OCI-LY7 (cell line): ENCODE results near the gene CAPN8. TPM values are rescaled to one million over a fixed set of nuclear protein-coding genes. Genes with fewer than 3 reads are reported as not detected.

Experiments
- BruUV-seq: library from RNA; stranded (reverse); fragments of 400-500 nt; replicated peaks from 2 replicates; lab custom pipeline; 2021; lab: Mats Ljungman, UMichigan
- CTCF ChIA-PET: fragments of 300-600 bp; sonication (Branson Sonifier 250); formaldehyde crosslinking; loops from one replicate; lab custom pipeline; 2022; ENCODE audit warnings: antibody characterized with exemption; ENCODE audit not compliant: unreplicated experiment; lab: Charles Lee
- POLR2A ChIA-PET: fragments of 300-600 bp; sonication (Branson Sonifier 250); formaldehyde crosslinking; loops from one replicate; lab custom pipeline; 2022; ENCODE audit warnings: antibody characterized with exemption; lab: Charles Lee
- DNase-seq: peaks from one replicate; pipeline ENCODE4 v3.0.0-alpha.2; 2015; ENCODE audit warnings: low spot score
- H2AFZ ChIP-seq: fragments of 200-600 bp; sonication (generic), shearing (Covaris generic); 2 replicates; pipeline ENCODE4 v1.6.1; 2014; ENCODE audit warnings: mild to moderate bottlenecking, antibody characterized with exemption, low read length, moderate library complexity
- H3K27ac ChIP-seq: fragments of 200-600 bp; sonication (generic); 2 replicates; pipeline ENCODE4 v1.5.1; 2014; ENCODE audit warnings: mixed run types, low read depth, mild to moderate bottlenecking, moderate library complexity, low read length, inconsistent platforms; ENCODE audit not compliant: poor library complexity, severe bottlenecking
- H3K36me3 ChIP-seq: fragments of 200-600 bp; sonication (generic); 2 replicates; pipeline ENCODE4 v1.6.1; 2014; ENCODE audit warnings: mild to moderate bottlenecking, antibody characterized with exemption, low read length, moderate library complexity, mixed read lengths; ENCODE audit not compliant: insufficient read depth
- H3K4me1 ChIP-seq: fragments of 200-600 bp; sonication (generic); 2 replicates; pipeline ENCODE4 v1.5.1; 2014; ENCODE audit warnings: mild to moderate bottlenecking, low read length; ENCODE audit not compliant: insufficient read depth, poor library complexity, severe bottlenecking
- H3K4me2 ChIP-seq: fragments of 200-600 bp; sonication (generic); 2 replicates; pipeline ENCODE4 v1.6.1; 2014; ENCODE audit warnings: mild to moderate bottlenecking, low read length
- H3K4me3 ChIP-seq: fragments of 200-600 bp; sonication (generic); 2 replicates; pipeline ENCODE4 v1.5.1; 2014; ENCODE audit warnings: mild to moderate bottlenecking, low read depth, low read length; ENCODE audit not compliant: poor library complexity, severe bottlenecking
- H3K79me2 ChIP-seq: fragments of 200-600 bp; sonication (generic); 2 replicates; pipeline ENCODE4 v1.6.1; 2016; ENCODE audit warnings: low read depth, mild to moderate bottlenecking, low read length, moderate library complexity, mixed read lengths; ENCODE audit not compliant: insufficient read depth
- H3K9me2 ChIP-seq: fragments of 200-600 bp; sonication (generic); 2 replicates; pipeline ENCODE4 v1.6.1; 2016; ENCODE audit warnings: mild to moderate bottlenecking, low read length, mixed read lengths; ENCODE audit not compliant: insufficient read depth
- H3K9me3 ChIP-seq: fragments of 200-600 bp; sonication (generic); 2 replicates; pipeline ENCODE4 v1.6.1; 2014; ENCODE audit warnings: mild to moderate bottlenecking, mixed run types, low read length, mixed read lengths
- H4K20me1 ChIP-seq: fragments of 200-600 bp; sonication (generic); 2 replicates; pipeline ENCODE4 v1.6.1; 2014; ENCODE audit warnings: mild to moderate bottlenecking, antibody characterized with exemption, low read length, moderate library complexity, mixed read lengths; ENCODE audit not compliant: insufficient read depth
- CTCF ChIP-seq: fragments of 200-600 bp; sonication (generic); conservative IDR thresholded peaks from 2 replicates; pipeline ENCODE4 v1.5.1; 2014; ENCODE audit warnings: mild to moderate bottlenecking, antibody characterized with exemption, low read length, moderate library complexity, mixed read lengths
- EZH2phosphoT487 ChIP-seq: fragments of 200-600 bp; sonication (generic); IDR thresholded peaks from 2 replicates; pipeline ENCODE4 v1.6.1; 2018; ENCODE audit warnings: low read depth, borderline replicate concordance, mild to moderate bottlenecking, mixed run types, antibody characterized with exemption, low read length, moderate library complexity, mixed read lengths
- intact Hi-C: fragments of 100-400 bp; cut with micrococcal nuclease; formaldehyde crosslinking; loops from one replicate; pipeline ENCODE4 v1.10.0; 2022; ENCODE audit not compliant: unreplicated experiment
- total RNA-seq, 2 experiments: library from RNA; depleted of rRNA in 1 of 2; stranded (reverse); fragments of >200 nt in 1 of 2; shearing (Covaris generic) in 1 of 2; gene quantifications; 2 replicates each; pipeline ENCODE4 v1.2.3, GENCODE V29; 2014 to 2022

Gene CAPN8
- total RNA-seq, 2 experiments from 2014 or later: not detected

- no peak for TF ChIP-seq CTCF
- no peak for TF ChIP-seq EZH2phosphoT487
- Histone ChIP-seq H3K9me3 (no peaks in the 10 kb centered on the region), H3K4me1 (no peaks in the 10 kb centered on the region), H3K79me2 (no peaks in the 10 kb centered on the region), H4K20me1 (no peaks in the 10 kb centered on the region; the same call in 1 of the 2 replicates), H3K9me2 (no peaks in the 10 kb centered on the region), H3K4me2 (no peak overlapping the region), H3K4me3 (no peak overlapping the region), H2AFZ (no peak overlapping the region), H3K36me3 (no peaks in the 10 kb centered on the region), H3K27ac (no peak overlapping the region)
- intact Hi-C loops: no loop called here
- ChIA-PET POLR2A (interaction anchor here (0.7 kb wide), 1 partner anchor 429 kb away, joined by 3 read pairs; no protein-coding TSS in a partner anchor), CTCF (no interaction called here)
- BruUV-seq: no TSS peak
- no peak for DNase-seq
Observed at GRCh38 chr1:223680188-223680587, 14.7 kb upstream of the CAPN8 start.

DNA sequence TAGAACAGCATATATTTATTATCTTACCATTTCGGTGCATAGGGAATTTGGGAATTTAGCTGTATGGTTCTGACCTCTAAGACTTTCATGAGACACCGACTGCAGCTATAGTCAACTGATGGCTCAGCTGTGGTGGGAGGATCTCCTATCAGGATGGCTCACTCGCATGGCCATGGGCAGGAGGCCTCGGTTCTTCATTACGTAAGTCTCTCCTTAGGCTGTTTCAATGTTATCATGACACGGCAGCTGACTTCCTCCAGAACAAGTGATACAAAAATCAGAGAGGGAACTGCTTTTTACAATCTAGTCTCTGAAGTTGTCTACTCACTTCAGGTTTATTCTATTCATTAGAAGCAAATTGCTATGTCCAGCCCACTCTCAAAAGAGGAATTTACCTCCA lies 13.3 kb upstream of the CAPN8 start:
- ChIA-PET CTCF (no interaction called here), POLR2A (interaction anchor here (0.9 kb wide), 1 partner anchor 234 kb away, joined by 4 read pairs; no protein-coding TSS in a partner anchor)
- Histone ChIP-seq H4K20me1 (no peaks in the 10 kb centered on the region; the same call in 1 of the 2 replicates), H3K79me2 (no peaks in the 10 kb centered on the region), H3K9me2 (no peaks in the 10 kb centered on the region), H3K4me1 (no peaks in the 10 kb centered on the region), H3K9me3 (no peaks in the 10 kb centered on the region), H3K4me3 (no peak overlapping the region), H3K36me3 (no peaks in the 10 kb centered on the region), H3K4me2 (no peak overlapping the region), H2AFZ (no peak overlapping the region), H3K27ac (no peak overlapping the region)
- DNase-seq: no peak
- no TSS peak for BruUV-seq
- no peak for TF ChIP-seq CTCF
- no peak for TF ChIP-seq EZH2phosphoT487
- intact Hi-C loops: no loop called here

- Histone ChIP-seq H3K27ac (no peak overlapping the region), H3K4me2 (no peak overlapping the region), H3K36me3 (no peaks in the 10 kb centered on the region), H3K4me1 (no peaks in the 10 kb centered on the region), H2AFZ (no peak overlapping the region), H4K20me1 (no peaks in the 10 kb centered on the region), H3K9me3 (no peaks in the 10 kb centered on the region), H3K79me2 (no peaks in the 10 kb centered on the region), H3K9me2 (no peaks in the 10 kb centered on the region), H3K4me3 (no peak overlapping the region)
- TF ChIP-seq CTCF: no peak
- TF ChIP-seq EZH2phosphoT487: no peak
- ChIA-PET POLR2A (interaction anchor here (0.7 kb wide), 1 partner anchor 135 kb away, joined by 3 read pairs; no protein-coding TSS in a partner anchor), CTCF (no interaction called here)
- BruUV-seq: no TSS peak
- intact Hi-C loops: no loop called here
- DNase-seq: no peak
Observed at GRCh38 chr1:223674119-223674890, 8.8 kb upstream of the CAPN8 start.
